Measurements from ENCODE around the gene CEP250. TPM values are rescaled to one million over a fixed set of nuclear protein-coding genes. Genes with fewer than 3 reads are reported as not detected.

The CEP250 gene
- polyA plus RNA-seq, 1 donor (not counting 4 experiments of a cell fraction or from before 2014, with no cell fraction given), result 8.1 TPM

DNA sequence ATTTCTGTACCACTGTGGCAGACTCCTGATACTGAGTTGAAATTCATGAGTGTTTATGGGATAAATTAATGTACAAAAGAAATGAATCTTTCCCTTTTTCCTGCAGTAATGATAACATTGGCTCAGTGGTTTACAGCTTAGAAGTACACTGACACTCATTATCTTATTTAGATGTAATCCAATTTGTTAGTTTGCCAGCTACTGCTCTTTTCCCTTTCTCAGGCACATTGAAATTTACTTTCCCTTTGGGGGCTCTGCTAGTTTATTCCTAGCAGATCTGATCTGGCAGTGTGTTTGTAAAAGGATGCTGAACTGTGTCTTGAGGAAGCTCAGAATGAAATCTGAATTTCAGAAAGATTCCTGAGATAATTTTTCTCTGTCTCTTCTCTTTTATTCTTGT, 3.0 kb downstream of the CEP250 start:
- Histone ChIP-seq H4K20me1 (ENCODE audit: control insufficient read depth, extremely low read depth, insufficient read depth, low read length) (no peaks in the 10 kb centered on the region), H2AFZ (ENCODE audit: control insufficient read depth, low read length) (no peak overlapping the region), H3K27ac (ENCODE audit: control insufficient read depth, insufficient read depth, low read length) (no peak overlapping the region), H3K9me3 (ENCODE audit: control insufficient read depth, low read depth, low read length) (no peaks in the 10 kb centered on the region), H3K4me2 (ENCODE audit: control insufficient read depth, extremely low read depth, insufficient read depth, low read depth, low read length) (no peak overlapping the region), H3K79me2 (ENCODE audit: control insufficient read depth, insufficient read depth, low read length) (peaks cover 16% of the 10 kb centered on the region), H3K4me3 (ENCODE audit: control insufficient read depth in 2 of 3, extremely low read depth in 1 of 3, insufficient read depth in 2 of 3, low read depth in 1 of 3, low read length in 3 of 3) (no peak overlapping the region), H3K9ac (ENCODE audit: control insufficient read depth, extremely low read depth, insufficient read depth, low read length) (no peak overlapping the region), H3K27me3 (ENCODE audit: control insufficient read depth, extremely low read depth, insufficient read depth, low read length) (no peaks in the 10 kb centered on the region), H3K9me1 (ENCODE audit: control insufficient read depth, extremely low read depth, insufficient read depth, low read length) (no peaks in the 10 kb centered on the region), H3K36me3 (ENCODE audit: control insufficient read depth in 2 of 2, extremely low read depth in 1 of 2, insufficient read depth in 2 of 2, low read length in 2 of 2) (peaks cover 10 to 16% of the 10 kb centered on the region in 2 experiments), H3K4me1 (ENCODE audit: control insufficient read depth, extremely low read depth, insufficient read depth, low read length) (peaks cover 7% of the 10 kb centered on the region)
- dilution Hi-C loops (cut with MboI; ENCODE audit: extremely low pct_ligation_motif_present, low sequenced_read_pairs), result no loop called here
- FAIRE-seq (no peak), DNase-seq (ENCODE audit: low read depth, low spot score) (no peak)
- TF ChIP-seq, protein P1, sequence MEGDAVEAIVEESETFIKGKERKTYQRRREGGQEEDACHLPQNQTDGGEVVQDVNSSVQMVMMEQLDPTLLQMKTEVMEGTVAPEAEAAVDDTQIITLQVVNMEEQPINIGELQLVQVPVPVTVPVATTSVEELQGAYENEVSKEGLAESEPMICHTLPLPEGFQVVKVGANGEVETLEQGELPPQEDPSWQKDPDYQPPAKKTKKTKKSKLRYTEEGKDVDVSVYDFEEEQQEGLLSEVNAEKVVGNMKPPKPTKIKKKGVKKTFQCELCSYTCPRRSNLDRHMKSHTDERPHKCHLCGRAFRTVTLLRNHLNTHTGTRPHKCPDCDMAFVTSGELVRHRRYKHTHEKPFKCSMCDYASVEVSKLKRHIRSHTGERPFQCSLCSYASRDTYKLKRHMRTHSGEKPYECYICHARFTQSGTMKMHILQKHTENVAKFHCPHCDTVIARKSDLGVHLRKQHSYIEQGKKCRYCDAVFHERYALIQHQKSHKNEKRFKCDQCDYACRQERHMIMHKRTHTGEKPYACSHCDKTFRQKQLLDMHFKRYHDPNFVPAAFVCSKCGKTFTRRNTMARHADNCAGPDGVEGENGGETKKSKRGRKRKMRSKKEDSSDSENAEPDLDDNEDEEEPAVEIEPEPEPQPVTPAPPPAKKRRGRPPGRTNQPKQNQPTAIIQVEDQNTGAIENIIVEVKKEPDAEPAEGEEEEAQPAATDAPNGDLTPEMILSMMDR (optimal IDR thresholded peaks at IDR 0.05 in 1 of 3, IDR thresholded peaks at IDR 0.05 in 1 of 3, conservative IDR thresholded peaks at IDR 0.05 in 1 of 3; ENCODE audit: extremely low read depth in 1 of 3, insufficient read depth in 2 of 3, low read length in 3 of 3), result no peak
- TF ChIP-seq EZH2 (IDR thresholded peaks at IDR 0.05; ENCODE audit: low read length), result no peak

DNA sequence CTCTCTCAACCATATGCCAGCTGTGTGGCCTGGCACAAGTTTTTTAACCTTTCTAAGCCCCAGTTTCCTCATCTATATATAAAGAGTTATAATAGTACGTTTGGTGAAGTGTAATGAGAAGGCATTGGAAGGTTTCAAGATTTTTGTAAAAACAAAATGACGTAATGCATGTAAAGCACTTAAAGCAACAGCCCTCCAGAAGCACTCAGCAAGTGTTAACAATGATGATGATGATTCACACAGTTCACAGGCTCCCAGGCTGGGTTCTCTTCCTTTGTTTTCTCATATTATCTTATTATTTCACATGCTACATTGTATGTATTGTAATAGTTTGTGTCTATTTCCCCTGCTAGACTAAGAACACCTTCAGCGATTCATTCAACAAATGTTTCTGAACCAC, 6.2 kb downstream of the CEP250 start:
- H3K36me3 ChIP-seq (ENCODE audit: control insufficient read depth in 2 of 2, extremely low read depth in 1 of 2, insufficient read depth in 2 of 2, low read length in 2 of 2), result peaks cover 17 to 35% of the 10 kb centered on the region in 2 experiments
- no peak for FAIRE-seq
- no peaks in the 10 kb centered on the region for H3K4me1 ChIP-seq (ENCODE audit: control insufficient read depth, extremely low read depth, insufficient read depth, low read length)
- peaks cover 8% of the 10 kb centered on the region for H3K79me2 ChIP-seq (ENCODE audit: control insufficient read depth, insufficient read depth, low read length)
- H3K27me3 ChIP-seq (ENCODE audit: control insufficient read depth, extremely low read depth, insufficient read depth, low read length), result no peaks in the 10 kb centered on the region
- H2AFZ ChIP-seq (ENCODE audit: control insufficient read depth, low read length), result no peak overlapping the region
- no peaks in the 10 kb centered on the region for H3K9me3 ChIP-seq (ENCODE audit: control insufficient read depth, low read depth, low read length)
- H4K20me1 ChIP-seq (ENCODE audit: control insufficient read depth, extremely low read depth, insufficient read depth, low read length), result no peaks in the 10 kb centered on the region
- H3K4me3 ChIP-seq (ENCODE audit: control insufficient read depth in 2 of 3, extremely low read depth in 1 of 3, insufficient read depth in 2 of 3, low read depth in 1 of 3, low read length in 3 of 3), result no peak overlapping the region
- no peak for TF ChIP-seq EZH2 (IDR thresholded peaks at IDR 0.05; ENCODE audit: low read length)
- TF ChIP-seq, protein P1 (optimal IDR thresholded peaks at IDR 0.05 in 1 of 3, IDR thresholded peaks at IDR 0.05 in 1 of 3, conservative IDR thresholded peaks at IDR 0.05 in 1 of 3; ENCODE audit: extremely low read depth in 1 of 3, insufficient read depth in 2 of 3, low read length in 3 of 3), result no peak
- no peak overlapping the region for H3K9ac ChIP-seq (ENCODE audit: control insufficient read depth, extremely low read depth, insufficient read depth, low read length)
- DNase-seq (ENCODE audit: low read depth, low spot score), result no peak
- no peak overlapping the region for H3K27ac ChIP-seq (ENCODE audit: control insufficient read depth, insufficient read depth, low read length)
- dilution Hi-C loops (cut with MboI; ENCODE audit: extremely low pct_ligation_motif_present, low sequenced_read_pairs), result no loop called here
- H3K9me1 ChIP-seq (ENCODE audit: control insufficient read depth, extremely low read depth, insufficient read depth, low read length), result no peaks in the 10 kb centered on the region
- no peak overlapping the region for H3K4me2 ChIP-seq (ENCODE audit: control insufficient read depth, extremely low read depth, insufficient read depth, low read depth, low read length)
